Nephron (organoid): ENCODE results near the gene ZHX3.
"Not testable (repeated sequence)": the region's sequence is repeated elsewhere in the genome, so short reads cannot be mapped to it uniquely, and the experiment has no call there.

ENCODE experiments used
- H3K27ac Mint-ChIP-seq, 3 experiments: 2 replicates each; pipeline ENCODE4 v1.8.0; 2020; ENCODE audit warnings: mixed read lengths in 3 of 3, mild to moderate bottlenecking in 2 of 3, moderate library complexity in 1 of 3
- H3K27me3 Mint-ChIP-seq: 2 replicates; pipeline ENCODE4 v1.8.0; 2021; ENCODE audit warnings: low read depth, mild to moderate bottlenecking, moderate library complexity, mixed read lengths
- H3K36me3 Mint-ChIP-seq: 2 replicates; pipeline ENCODE4 v1.8.0; 2020; ENCODE audit warnings: low read depth, mixed read lengths
- H3K4me1 Mint-ChIP-seq: 2 replicates; pipeline ENCODE4 v1.8.0; 2020; ENCODE audit warnings: mixed read lengths
- H3K4me3 Mint-ChIP-seq, 3 experiments: 2 replicates each; pipeline ENCODE4 v1.8.0; 2020; ENCODE audit warnings: mild to moderate bottlenecking in 3 of 3, mixed read lengths in 3 of 3, moderate library complexity in 2 of 3
- H3K9me3 Mint-ChIP-seq: 2 replicates; pipeline ENCODE4 v1.8.0; 2020; ENCODE audit warnings: mixed read lengths
- TF ChIP-seq, protein P1 (sequence below), 3 experiments: fragments of 200-600 bp; sonication (generic); IDR thresholded peaks; one replicate each; pipeline ENCODE4 v1.5.0; 2021; ENCODE audit warnings: antibody characterized with exemption in 3 of 3; ENCODE audit not compliant: unreplicated experiment in 3 of 3

ZHX3 gene

DNA sequence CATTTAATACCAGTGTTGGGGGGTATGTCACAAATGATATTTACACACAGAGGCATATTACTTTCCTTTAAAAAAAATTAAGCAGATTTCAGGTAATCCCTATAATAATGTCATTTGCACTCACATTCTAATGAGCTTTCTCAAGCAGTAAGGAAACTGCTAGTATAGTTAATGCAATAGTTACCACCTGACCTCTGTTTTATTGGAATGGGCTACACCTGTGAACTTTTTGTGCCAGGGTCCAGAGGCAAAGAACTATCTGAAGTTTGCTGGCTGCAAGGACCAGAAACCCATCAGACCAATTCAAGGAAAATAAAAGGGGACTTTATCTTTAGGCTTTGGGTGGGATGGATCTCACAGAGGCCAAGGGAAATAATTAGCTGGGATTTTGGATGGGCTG lies 2.9 kb upstream of the ZHX3 start:
- Mint-ChIP-seq H3K9me3 (no peaks in the 10 kb centered on the region), H3K4me3 (no peak overlapping the region), H3K36me3 (no peaks in the 10 kb centered on the region), H3K27me3 (peaks cover 4% of the 10 kb centered on the region), H3K27ac (peak overlapping the region in 1 of 3 experiments; percentile 78), H3K4me1 (peaks cover 14% of the 10 kb centered on the region)
- TF ChIP-seq, protein P1, sequence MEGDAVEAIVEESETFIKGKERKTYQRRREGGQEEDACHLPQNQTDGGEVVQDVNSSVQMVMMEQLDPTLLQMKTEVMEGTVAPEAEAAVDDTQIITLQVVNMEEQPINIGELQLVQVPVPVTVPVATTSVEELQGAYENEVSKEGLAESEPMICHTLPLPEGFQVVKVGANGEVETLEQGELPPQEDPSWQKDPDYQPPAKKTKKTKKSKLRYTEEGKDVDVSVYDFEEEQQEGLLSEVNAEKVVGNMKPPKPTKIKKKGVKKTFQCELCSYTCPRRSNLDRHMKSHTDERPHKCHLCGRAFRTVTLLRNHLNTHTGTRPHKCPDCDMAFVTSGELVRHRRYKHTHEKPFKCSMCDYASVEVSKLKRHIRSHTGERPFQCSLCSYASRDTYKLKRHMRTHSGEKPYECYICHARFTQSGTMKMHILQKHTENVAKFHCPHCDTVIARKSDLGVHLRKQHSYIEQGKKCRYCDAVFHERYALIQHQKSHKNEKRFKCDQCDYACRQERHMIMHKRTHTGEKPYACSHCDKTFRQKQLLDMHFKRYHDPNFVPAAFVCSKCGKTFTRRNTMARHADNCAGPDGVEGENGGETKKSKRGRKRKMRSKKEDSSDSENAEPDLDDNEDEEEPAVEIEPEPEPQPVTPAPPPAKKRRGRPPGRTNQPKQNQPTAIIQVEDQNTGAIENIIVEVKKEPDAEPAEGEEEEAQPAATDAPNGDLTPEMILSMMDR (IDR thresholded peaks at IDR 0.05; ENCODE audit: unreplicated experiment in 3 of 3) = no peak

DNA sequence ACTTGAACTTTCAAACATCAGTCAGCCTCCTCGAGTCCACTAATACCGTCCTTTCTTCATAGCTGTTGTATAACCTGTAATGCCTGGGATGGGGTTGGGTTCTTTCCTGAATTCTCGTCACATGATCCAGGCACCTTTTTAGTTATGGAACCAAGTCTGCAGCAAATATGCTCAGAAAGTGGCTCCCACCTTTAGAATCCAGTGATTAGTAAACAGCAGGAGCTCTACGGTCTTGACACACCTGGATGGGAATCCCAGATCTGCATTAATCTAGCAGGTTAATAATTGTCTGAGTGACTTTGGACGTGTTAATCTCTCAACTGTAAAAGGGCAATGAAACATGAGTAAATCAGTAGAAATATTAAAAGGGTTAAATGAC lies 729 bp upstream of the ZHX3 start:
- peak overlapping the region; percentile 37 to 87 (median 81) for H3K27ac Mint-ChIP-seq
- peaks cover 4% of the 10 kb centered on the region for H3K27me3 Mint-ChIP-seq
- no peaks in the 10 kb centered on the region for H3K9me3 Mint-ChIP-seq
- no peaks in the 10 kb centered on the region for H3K36me3 Mint-ChIP-seq
- TF ChIP-seq, protein P1 (IDR thresholded peaks at IDR 0.05; ENCODE audit: unreplicated experiment in 3 of 3) = no peak
- H3K4me1 Mint-ChIP-seq = peaks cover 29% of the 10 kb centered on the region
- peak overlapping the region; percentile 79 to 84 (median 80) for H3K4me3 Mint-ChIP-seq

DNA sequence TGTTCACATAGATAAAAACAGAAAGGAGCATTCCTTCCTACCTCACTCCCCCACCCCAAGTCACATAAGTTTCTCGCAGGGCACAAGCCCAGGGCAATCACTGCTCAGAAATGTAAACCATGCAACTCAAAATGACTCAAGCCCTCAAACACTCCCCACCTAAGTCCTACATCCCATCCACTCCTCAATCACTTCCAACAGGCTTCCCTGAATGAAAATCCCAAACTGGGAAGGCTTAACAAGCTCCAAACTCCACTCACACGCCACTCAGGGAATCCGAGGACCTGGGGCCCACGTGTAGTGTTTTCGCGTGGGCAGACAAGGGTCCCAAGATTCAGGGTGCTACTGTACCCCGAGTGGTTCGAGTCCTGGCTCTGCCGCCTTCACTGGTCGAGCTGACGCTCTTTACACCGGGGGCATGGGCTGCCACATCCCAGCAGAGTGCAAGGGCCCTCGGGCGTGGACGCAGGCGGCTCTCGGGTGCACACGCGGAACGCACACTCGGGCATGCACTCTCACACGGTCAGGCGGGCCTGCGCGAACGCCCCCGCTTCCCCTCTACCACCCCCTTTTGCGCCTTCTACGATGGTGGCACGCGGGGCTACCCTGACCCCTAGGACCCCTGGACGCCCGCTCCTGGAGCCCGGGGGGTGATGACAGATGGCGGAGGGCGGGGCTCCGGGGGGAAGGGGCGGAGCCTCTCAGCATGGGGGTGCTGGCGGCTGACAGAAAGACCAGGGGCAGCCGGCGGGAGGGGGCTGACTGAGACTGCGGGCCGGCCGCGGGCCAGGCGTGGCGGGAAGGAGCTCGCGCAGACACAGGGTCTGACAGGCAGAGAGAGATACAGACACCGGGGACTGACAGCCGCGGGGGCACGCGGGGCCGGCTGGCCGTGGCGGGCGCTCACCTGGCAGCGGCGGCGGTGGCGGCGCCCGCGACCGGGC lies 657 bp downstream of the ZHX3 start:
- H3K4me1 Mint-ChIP-seq = peaks cover 29% of the 10 kb centered on the region
- peaks cover 4% of the 10 kb centered on the region for H3K27me3 Mint-ChIP-seq
- H3K27ac Mint-ChIP-seq = peak overlapping the region; percentile 83 to 95 (median 85)
- TF ChIP-seq, protein P1 (IDR thresholded peaks at IDR 0.05; ENCODE audit: unreplicated experiment in 3 of 3) = no peak
- H3K36me3 Mint-ChIP-seq = no peaks in the 10 kb centered on the region
- H3K9me3 Mint-ChIP-seq = no peaks in the 10 kb centered on the region
- peak overlapping the region; percentile 82 to 87 (median 87) for H3K4me3 Mint-ChIP-seq

DNA sequence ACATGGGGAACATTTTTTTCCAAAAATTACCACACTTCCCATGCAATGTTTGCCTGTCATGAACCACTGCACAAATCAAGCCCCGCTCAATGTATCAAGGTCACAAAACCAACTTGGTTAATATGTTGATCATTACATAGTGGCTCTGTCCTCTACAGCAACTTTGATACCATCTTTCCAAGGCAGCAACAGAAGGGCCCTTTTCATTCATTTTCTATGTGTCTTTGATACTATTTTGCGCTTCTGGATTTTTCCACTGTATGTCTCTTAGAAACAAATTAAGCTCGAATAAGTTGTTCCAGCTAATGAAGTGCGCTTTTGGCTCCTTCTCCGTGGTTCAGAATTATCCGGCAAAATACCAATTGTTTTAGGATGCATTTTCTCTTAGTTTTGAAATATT lies 1.5 kb downstream of the ZHX3 start:
- Mint-ChIP-seq H3K4me1 (peaks cover 29% of the 10 kb centered on the region), H3K4me3 (peak overlapping the region; percentile 82 to 87 (median 87)), H3K27me3 (peaks cover 4% of the 10 kb centered on the region), H3K27ac (peak overlapping the region; percentile 83 to 95 (median 85)), H3K36me3 (no peaks in the 10 kb centered on the region), H3K9me3 (no peaks in the 10 kb centered on the region)
- TF ChIP-seq, protein P1 (IDR thresholded peaks at IDR 0.05; ENCODE audit: unreplicated experiment in 3 of 3) = no peak

DNA sequence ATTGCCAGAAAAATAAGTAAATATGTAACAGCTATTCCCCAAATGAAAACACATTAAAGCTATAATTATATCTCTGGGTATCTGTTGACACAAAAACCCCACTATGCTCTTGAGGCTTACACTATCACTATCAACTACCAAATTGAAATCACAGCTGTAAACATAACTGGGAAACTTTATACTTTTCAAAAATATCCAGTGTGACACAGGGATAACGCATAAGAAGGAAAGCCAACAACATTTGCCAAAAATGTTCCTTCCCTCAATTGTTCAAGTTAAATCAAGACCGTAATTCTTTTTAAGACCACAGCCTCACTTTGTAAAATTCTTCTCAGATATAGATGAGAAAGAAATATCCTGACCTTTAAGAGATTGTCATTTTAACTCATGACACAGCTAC lies 3.1 kb downstream of the ZHX3 start:
- no peaks in the 10 kb centered on the region for H3K9me3 Mint-ChIP-seq
- TF ChIP-seq, protein P1 (IDR thresholded peaks at IDR 0.05; ENCODE audit: unreplicated experiment in 3 of 3) = no peak
- peaks cover 2% of the 10 kb centered on the region for H3K27me3 Mint-ChIP-seq
- H3K27ac Mint-ChIP-seq = peak overlapping the region; percentile 65 to 95 (median 85)
- H3K4me1 Mint-ChIP-seq = peaks cover 36% of the 10 kb centered on the region
- no peaks in the 10 kb centered on the region for H3K36me3 Mint-ChIP-seq
- H3K4me3 Mint-ChIP-seq = peak overlapping the region; percentile 58 to 73 (median 67)

DNA sequence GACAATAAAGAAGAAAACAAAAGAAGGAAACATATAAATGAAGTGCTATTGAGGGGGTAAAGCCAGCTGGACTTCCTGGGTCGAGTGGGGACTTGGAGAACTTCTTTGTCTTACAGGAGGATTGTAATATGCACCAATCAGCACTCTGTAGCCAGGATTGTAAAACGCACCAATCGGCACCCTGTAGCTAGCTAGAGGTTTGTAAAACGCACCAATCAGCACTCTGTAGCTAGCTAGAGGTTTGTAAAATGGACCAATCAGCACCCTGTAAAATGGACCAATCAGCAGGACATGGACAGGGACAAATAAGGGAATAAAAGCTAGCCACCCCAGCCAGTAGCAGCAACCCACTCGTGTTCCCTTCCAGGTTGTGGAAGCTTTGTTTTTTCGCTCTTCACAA lies 5.5 kb downstream of the ZHX3 start:
- not testable (repeated sequence) for H3K27me3 Mint-ChIP-seq, H3K9me3 Mint-ChIP-seq, H3K36me3 Mint-ChIP-seq, H3K27ac Mint-ChIP-seq, H3K4me3 Mint-ChIP-seq
- H3K4me1 Mint-ChIP-seq = peaks cover 36% of the 10 kb centered on the region
